GM12873 (cell line): Measurements from ENCODE around the gene SLC35D3.

Source experiments
- CTCF ChIP-seq: IDR thresholded peaks from 2 replicates; pipeline ENCODE4 v1.5.1; 2012; ENCODE audit warnings: low read depth, mild to moderate bottlenecking, moderate library complexity, low read length, control low read depth; ENCODE audit not compliant: insufficient read depth; ENCODE audit errors: missing control alignments

The SLC35D3 gene

GRCh38 chr6:136918706-136919105, 3.4 kb upstream of the SLC35D3 start:
- TF ChIP-seq CTCF: no peak

- TF ChIP-seq CTCF: no peak
Observed at GRCh38 chr6:136920216-136920615, 1.9 kb upstream of the SLC35D3 start.

- TF ChIP-seq CTCF: no peak
Observed at GRCh38 chr6:136920671-136921380, 1.3 kb upstream of the SLC35D3 start.

- TF ChIP-seq CTCF: no peak
Observed at GRCh38 chr6:136921381-136921935, 643 bp upstream of the SLC35D3 start.

GRCh38 chr6:136922685-136923006, 545 bp downstream of the SLC35D3 start:
- TF ChIP-seq CTCF: no peak

- no peak for TF ChIP-seq CTCF
Observed at GRCh38 chr6:136923116-136923953, 1.2 kb downstream of the SLC35D3 start.

- TF ChIP-seq CTCF: no peak
Observed at GRCh38 chr6:136923954-136924673, 2.0 kb downstream of the SLC35D3 start.
